GM18870 (cell line): ENCODE measurements around the gene RAD9B.
"Not testable (repeated sequence)": the region's sequence is repeated elsewhere in the genome, so short reads cannot be mapped to it uniquely, and the experiment has no call there.

Experiments used
- ATAC-seq: cut with Tn5 transposase; IDR thresholded peaks from one replicate; pipeline ENCODE4 v1.9.1; 2021; ENCODE audit warnings: moderate library complexity; ENCODE audit not compliant: unreplicated experiment

The RAD9B gene

GRCh38 chr12:110520876-110521712 lies 19.0 kb downstream of the RAD9B start:
- not testable (repeated sequence) for ATAC-seq

DNA sequence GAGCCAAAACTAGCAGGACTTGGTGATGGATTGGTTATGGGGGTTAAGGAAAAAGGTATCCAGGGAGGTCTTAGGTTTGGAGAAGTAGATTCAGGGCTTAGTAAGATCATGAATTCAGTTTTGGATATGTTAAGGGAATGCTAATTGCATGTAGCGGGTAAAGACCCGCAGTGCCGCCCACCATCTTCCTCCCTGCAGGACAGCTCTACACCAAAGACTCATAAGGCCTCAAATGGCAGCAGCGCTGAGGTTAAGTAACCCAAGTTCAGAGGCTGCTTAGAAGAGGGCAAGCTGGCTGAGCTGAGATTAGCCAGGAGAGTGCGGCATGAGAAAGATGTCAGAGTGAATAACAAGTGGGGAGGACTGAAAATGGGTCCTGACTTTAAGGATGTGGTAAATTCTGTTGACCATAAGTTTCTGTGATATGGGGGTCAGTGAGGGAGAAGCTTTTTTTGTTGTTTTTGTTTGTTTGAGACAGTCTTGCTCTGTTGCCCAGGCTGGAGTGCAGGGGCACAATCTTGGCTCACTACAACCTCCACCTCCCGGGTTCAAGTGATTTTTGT lies 26.2 kb downstream of the RAD9B start:
- ATAC-seq, result no peak

- ATAC-seq, result no peak
Measured at GRCh38 chr12:110530511-110530910, 28.4 kb downstream of the RAD9B start.

GRCh38 chr12:110531741-110532333 lies 29.7 kb downstream of the RAD9B start:
- ATAC-seq, result peak; percentile 86

DNA sequence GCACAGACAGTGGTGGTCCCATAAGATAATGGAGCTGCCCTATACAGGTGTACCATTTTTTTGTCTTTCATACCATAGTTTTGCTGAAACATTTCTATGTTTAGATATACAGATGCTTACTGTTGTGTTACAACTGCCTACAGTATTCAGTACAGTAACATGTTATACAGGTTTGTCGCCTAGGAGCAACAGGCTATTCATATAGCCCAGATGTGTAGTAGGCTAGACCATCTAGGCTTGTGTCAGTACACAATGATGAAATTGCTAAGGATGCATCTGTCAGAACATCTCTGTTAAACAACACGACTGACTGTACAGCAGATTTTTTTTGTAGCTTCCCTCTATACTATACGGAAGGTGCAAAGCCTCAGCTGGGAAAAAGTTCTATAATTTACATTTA lies 30.5 kb downstream of the RAD9B start:
- no peak for ATAC-seq

- ATAC-seq, result no peak
Measured at GRCh38 chr12:110533607-110534006, 31.5 kb downstream of the RAD9B start.

GRCh38 chr12:110534811-110535210 lies 32.7 kb downstream of the RAD9B start:
- no peak for ATAC-seq

DNA sequence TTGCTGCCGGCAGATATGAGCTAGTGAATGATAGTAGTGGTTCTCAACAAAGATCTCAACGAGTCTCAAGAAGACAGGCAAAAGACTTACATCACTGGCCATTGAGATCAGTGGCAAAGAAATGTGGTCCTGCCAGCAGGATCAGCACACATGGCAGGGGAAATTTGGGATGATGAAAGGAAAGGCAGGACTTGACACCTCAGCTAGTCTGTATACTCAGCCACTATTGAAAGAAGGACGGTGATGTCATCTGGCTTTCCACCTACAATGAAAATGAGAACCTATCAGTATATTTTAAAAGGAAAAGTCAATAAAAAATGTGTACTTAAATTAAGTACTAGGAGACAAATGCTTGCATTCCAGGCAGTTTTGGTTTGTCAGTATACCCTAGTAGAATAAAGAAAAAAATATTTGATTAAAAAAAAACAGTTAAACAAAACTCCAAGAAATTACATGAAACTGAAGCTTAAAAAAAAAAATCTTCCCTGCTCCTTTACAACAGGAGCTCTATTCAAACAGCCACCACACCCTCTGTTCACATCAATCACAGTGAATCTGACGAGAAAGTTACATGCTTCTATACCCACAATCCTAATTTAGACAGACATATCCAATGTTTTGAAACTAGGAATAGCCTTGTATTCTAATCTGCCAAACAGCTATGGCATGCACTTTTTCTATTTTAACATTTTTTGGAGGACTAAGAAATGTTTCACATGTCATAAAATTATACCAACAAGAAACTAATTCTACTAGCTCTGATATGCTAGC lies 34.9 kb downstream of the RAD9B start:
- no peak for ATAC-seq

DNA sequence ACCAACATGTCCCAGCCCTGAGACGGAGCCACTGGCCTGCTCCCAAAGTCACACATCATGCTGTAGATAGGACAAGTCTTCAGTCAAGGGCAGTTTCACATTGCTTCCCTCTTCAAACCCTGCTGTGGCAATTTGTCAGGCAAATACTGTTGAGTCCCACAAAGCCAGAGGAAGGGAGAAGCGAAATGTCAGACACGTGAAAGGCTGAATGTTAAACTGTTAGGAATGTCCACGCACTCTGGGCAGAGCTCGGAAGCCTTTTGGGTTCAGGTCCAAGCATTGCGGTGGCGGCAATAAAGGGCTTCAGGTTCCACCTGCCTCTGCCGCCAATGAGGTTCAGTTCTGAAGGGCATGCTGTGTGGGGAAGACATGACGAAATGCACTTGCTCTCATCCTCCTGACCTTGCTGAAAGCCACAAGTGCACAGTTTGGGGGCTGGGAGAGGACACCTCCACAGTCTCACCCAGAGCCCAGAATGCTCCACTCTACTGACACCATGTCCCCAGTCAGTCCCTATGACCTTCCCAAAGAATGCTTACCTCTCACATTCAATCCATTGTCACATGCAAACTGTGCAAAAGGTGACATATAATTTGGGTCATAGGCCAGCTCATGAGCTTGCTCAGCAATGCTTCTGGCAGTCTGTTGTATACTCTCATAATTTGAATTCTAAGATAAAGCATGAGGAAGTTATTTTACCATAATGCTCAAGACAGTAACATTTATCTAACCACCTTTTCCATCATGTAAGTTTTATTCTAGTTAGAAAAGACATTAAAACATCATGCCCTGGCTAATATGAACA lies 35.7 kb downstream of the RAD9B start:
- no peak for ATAC-seq

DNA sequence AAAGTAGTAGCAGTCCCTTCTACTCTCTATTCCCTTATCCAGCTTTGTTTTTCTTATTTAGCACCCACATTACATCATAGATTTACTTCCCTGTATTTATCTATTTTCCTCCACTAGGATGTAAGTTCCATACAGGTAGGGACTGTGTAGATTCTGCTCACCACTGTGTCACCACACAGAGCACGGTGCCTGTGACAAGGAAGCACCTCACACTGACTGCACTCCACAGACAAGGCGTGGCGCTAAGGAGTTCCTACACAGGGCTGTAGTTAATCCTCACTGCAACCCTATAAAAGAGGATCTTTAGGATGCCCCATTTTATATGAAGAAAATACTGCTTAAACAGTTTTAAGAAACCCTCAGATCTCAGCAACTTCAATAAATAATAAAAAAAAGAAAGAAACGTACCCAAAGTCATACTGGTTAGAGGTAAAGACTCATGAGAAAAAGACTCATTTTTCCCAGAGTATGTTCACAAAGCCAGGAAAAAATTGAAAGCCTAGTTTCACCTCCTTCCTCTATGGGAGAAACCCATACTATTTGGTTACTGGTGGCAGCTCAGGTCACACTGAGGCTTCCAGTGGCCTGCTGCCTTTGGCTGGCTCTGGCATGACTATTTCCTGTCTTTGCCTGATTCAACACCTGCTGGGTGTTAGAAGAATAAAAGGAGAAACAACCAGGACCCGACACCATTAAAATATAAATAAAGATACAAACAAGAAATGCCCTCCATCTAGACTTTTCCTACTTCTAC lies 36.9 kb downstream of the RAD9B start:
- ATAC-seq, result no peak

- ATAC-seq, result no peak
Measured at GRCh38 chr12:110540048-110540447, 37.9 kb downstream of the RAD9B start.

- ATAC-seq, result no peak
Measured at GRCh38 chr12:110543252-110543959, 41.3 kb downstream of the RAD9B start.

GRCh38 chr12:110543965-110544364 lies 41.8 kb downstream of the RAD9B start:
- ATAC-seq, result no peak

- not testable (repeated sequence) for ATAC-seq
Measured at GRCh38 chr12:110545259-110545658, 43.1 kb downstream of the RAD9B start.

- ATAC-seq, result no peak
Measured at GRCh38 chr12:110545812-110546211, 43.7 kb downstream of the RAD9B start.

DNA sequence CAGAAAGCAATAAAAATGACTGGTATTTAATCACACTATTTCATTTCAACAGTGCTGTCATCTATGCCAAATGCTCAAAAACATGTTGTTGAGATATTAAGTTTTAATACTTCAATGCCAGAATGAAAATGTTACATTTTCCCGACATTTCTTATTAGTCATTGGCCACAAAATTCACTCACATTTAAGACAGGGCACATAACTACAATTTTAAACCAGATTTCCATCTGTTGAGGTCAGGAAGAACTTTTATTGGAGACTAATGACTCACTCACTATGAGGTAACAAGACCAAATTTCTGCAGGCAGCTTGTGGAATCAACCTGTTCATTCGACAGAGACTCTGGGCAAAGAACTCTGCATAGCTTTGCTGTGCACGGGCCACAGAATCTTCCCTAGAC lies 44.2 kb downstream of the RAD9B start:
- no peak for ATAC-seq

DNA sequence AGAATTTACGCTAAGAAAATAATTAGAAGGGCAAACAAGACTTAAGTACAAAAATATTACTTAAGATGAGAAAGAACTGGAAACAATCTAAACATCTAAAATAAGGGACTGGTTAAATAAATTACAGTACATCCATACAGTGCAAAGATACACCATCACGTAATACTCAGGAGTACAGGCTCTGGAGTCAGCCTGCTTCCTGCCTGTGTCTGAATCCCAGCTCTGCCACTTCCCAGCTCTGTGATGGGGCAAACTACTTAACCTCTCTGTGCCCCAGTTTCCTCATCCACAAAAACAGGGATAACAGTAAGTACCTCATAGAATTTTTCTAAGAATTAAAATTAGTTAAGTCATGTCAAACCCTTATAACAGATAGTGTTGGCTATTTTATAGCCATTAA lies 45.0 kb downstream of the RAD9B start:
- ATAC-seq, result no peak

- ATAC-seq, result no peak
Measured at GRCh38 chr12:110548678-110549077, 46.5 kb downstream of the RAD9B start.

GRCh38 chr12:110549716-110550115 lies 47.6 kb downstream of the RAD9B start:
- ATAC-seq, result no peak
